ENCODE measurements around the gene CDH12.
"Not testable (repeated sequence)": the region's sequence is repeated elsewhere in the genome, so short reads cannot be mapped to it uniquely, and the experiment has no call there.

Gene CDH12

DNA sequence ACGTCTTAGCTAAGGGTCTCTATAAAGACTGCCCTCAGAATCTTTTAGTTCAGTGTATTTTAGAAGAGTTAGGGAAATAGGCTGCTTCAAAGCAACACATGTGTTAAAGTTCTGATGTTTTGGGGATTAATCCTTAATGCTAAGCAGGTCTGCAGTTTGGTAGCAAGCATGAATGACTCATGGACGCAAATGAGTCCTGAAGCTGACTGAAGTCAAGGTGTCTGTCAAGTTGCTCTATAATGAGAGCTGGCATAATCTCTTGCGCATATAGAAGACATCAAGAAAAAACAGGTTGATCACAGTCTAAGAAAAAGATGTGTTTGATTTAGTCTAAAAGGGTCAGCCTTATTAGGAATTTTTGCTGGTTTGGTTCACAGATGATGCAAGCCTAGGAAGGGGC is 630.1 kb downstream of the CDH12 start:
- peak; percentile 80 for DNase-seq (ENCODE audit: low read depth)
- H3K4me3 ChIP-seq (ENCODE audit: low read length), result no peak overlapping the region
- no peak for TF ChIP-seq CTCF (conservative IDR thresholded peaks at IDR 0.05; ENCODE audit: low read depth, low read length)

- peak; percentile 38 for TF ChIP-seq CTCF (conservative IDR thresholded peaks at IDR 0.05; ENCODE audit: low read depth, low read length)
- not testable (repeated sequence) for H3K4me3 ChIP-seq (ENCODE audit: low read length); DNase-seq (ENCODE audit: low read depth)
These were observed 639.2 kb downstream of the CDH12 start for GRCh38 chr5:22213703-22214495.

DNA sequence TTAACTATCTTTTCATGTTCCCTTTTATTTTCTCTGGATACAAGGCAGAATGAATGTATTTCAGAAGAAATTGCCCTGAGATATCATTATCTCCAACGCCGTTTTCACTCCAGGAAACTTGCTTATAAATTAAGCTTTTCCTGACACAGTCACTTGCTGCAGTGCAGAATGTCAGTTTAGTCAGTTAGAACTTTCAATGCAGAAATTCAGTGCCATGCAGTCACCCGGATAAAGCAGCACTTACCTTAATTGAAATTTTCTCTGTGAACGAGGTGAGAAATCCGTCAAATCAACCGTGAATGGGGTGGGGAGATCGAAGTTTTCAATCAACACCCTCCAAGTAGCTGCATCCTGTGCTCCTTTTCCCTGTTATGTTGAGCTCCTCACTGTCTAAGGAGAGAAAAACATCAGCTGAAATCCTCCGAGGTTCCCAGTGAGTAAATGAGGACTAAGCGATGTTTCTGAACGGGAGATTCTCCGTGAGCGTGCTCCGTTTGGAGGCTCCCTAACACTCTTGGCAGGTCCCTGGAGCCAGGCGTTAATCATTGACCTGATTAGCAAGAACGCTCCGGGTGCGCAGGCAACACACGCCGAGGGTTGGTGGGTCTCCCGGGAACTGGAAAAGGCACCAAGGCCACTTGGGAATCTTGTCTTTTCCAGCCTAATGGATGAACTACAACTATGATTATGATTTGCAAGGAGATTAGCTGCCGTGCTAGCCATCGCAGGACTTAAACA is 640.7 kb downstream of the CDH12 start:
- DNase-seq (ENCODE audit: low read depth), result not testable (repeated sequence)
- peak overlapping the region; percentile 35 for H3K4me3 ChIP-seq (ENCODE audit: low read length)

DNA sequence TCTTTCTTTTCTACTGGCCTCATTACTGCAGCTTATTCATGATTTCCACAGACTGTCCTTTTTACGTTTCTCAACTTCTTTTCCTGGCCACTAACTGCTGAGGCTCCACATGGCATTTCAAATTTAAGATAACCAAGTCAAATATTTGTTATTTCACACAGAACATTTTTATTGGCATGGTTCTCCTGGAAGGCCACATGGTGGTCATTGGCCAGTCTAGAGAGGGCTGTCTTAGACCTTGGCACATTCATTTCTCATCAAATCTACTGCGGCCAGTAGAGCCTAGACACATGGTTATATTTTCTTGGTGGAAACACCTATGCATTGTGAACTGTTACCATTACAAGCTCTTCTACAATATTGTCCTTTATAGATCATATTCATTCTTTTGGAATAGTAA is 644.7 kb downstream of the CDH12 start:
- DNase-seq (ENCODE audit: low read depth); H3K4me3 ChIP-seq (ENCODE audit: low read length): not testable (repeated sequence)

- not testable (repeated sequence) for H3K4me3 ChIP-seq (ENCODE audit: low read length); DNase-seq (ENCODE audit: low read depth)
These were observed 664.5 kb downstream of the CDH12 start for GRCh38 chr5:22188651-22189050.

DNA sequence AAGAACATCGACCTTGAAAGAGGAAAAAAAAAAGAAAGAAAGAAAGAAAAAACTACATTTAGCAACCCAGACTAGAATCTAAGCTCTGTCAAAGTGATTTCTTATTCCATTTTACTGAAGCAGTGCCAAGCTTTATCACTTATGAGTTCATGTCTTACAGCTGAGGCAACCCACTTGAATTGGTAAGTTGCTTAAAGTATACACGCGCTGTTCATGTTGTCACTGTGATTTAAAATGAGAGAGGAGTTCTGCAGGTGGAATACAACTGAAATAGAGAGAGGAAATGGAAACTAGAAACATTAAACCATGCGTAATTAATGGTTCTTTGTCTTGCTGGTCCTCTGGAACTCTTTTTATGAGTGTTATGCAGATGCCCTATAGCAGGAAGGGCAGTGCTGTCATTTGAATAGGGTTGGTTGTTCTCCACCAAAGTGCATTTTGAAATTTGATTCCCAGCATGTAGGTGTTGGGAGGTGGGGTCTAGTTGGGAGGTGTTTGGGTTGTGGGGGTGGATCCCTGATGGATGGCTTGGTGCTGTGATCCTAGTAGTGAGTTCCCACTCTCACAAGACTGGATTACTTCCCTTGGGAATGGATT is 665.4 kb downstream of the CDH12 start:
- H3K4me3 ChIP-seq (ENCODE audit: low read length), result not testable (repeated sequence)

GRCh38 chr5:22169226-22169625 is 683.9 kb downstream of the CDH12 start:
- H3K4me3 ChIP-seq (ENCODE audit: low read length); DNase-seq (ENCODE audit: low read depth): not testable (repeated sequence)

More for the DNA sequence above, 665.4 kb downstream of the CDH12 start:
- DNase-seq (ENCODE audit: low read depth), result not testable (repeated sequence)

DNA sequence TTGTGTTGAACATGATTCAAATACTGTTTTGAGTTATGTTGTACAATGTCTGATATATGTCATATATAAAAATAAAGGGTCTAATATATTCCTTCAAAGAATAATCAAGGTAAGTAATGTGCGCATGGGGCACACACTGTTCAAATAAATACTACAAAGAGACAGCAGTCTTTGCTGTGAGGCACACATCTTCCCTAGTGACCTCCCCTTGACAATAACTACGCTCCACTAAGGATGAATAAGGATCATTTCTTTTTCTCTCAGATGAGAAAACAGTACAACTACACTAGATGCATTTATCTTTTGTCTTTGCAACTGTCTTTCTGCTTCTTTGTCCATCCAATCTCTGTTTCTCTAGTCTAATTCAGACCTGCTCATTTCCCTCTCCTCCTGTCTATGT is 684.4 kb downstream of the CDH12 start:
- H3K4me3 ChIP-seq (ENCODE audit: low read length); DNase-seq (ENCODE audit: low read depth): not testable (repeated sequence)

- not testable (repeated sequence) for H3K4me3 ChIP-seq (ENCODE audit: low read length); DNase-seq (ENCODE audit: low read depth)
These were observed 687.2 kb downstream of the CDH12 start for GRCh38 chr5:22165931-22166330.

GRCh38 chr5:22164910-22165748 is 688.0 kb downstream of the CDH12 start:
- not testable (repeated sequence) for DNase-seq (ENCODE audit: low read depth); H3K4me3 ChIP-seq (ENCODE audit: low read length)

DNA sequence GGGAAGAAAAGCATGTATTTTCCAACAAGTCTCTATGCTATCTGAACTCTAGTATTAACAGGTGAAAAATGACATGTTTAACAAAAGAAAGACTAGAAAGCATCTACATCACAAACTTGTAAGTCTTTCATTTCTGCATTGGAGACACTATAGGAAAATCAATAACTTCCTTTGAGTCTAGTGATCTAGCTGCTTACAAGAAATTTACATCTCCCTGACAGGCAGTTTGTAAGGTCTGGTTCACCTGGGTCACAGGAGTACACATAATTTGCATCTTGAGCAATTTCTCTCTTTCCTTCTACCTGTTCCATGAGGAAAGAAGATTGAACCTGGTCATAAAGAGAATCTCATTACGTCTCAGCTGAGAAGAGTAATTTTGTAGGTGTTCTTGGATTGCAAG is 696.2 kb downstream of the CDH12 start:
- DNase-seq (ENCODE audit: low read depth); H3K4me3 ChIP-seq (ENCODE audit: low read length): not testable (repeated sequence)

DNA sequence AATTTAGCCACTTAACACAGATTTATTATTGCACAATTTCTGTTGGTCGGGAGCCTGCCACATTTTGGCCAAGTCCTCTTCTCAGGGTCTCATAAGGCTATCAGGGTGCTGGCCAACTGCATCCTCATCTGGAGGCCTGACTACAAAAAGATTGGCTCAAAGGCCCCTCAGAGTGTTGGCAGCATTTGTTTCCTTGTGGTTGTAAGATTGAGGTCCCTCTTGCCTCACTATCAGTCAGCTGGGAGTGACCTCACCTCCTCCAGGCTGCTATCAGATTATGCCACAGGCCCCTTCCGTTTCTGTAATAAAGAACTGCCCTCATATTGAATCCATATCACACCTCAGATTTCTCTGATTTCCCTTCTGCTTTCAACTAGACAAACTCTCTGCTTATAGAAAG is 698.4 kb downstream of the CDH12 start:
- H3K4me3 ChIP-seq (ENCODE audit: low read length); DNase-seq (ENCODE audit: low read depth): not testable (repeated sequence)

GRCh38 chr5:22151801-22152200 is 701.3 kb downstream of the CDH12 start:
- DNase-seq (ENCODE audit: low read depth); H3K4me3 ChIP-seq (ENCODE audit: low read length): not testable (repeated sequence)

- not testable (repeated sequence) for DNase-seq (ENCODE audit: low read depth); H3K4me3 ChIP-seq (ENCODE audit: low read length)
These were observed 712.7 kb downstream of the CDH12 start for GRCh38 chr5:22140418-22140817.

- DNase-seq (ENCODE audit: low read depth); H3K4me3 ChIP-seq (ENCODE audit: low read length): not testable (repeated sequence)
These were observed 713.4 kb downstream of the CDH12 start for GRCh38 chr5:22139662-22140300.

Measured in retinal pigment epithelial cell (primary cell).